Measurements from ENCODE around the gene ACAP1. TPM values are rescaled to one million over a fixed set of nuclear protein-coding genes. Genes with fewer than 3 reads are reported as not detected.

ACAP1 gene
- total RNA-seq, 6 donors from 2014 or later: 8.5 to 114 (median 22.8) TPM

DNA sequence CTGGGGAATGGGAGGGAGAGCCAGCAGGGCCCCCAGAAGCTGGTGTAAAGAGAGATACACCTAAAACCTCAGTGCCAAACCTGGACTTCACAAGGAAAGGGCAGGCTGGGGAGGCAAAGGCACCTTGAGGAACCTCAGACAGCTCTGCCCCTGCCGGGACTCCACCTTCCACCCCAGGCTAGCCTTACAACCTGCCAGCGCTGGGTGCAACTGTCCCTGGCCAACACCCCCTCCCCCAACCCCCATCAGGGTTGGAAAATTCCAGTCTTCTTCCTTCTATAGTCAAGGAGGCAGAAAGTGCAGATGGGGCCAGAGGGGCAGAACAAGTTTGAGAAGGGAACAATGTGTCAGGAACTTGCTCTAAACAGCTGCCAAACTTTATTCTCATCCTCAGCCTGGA is 44.1 kb upstream of the ACAP1 start:
- Histone ChIP-seq H3K27me3 (peaks cover 0 to 16% (median 15%) of the 10 kb centered on the region in 4 donors), H3K4me1 (peaks cover 24 to 34% (median 25%) of the 10 kb centered on the region in 4 donors), H3K4me3 (no peak overlapping the region), H3K27ac (no peak overlapping the region), H3K9me3 (no peaks in the 10 kb centered on the region), H3K36me3 (no peaks in the 10 kb centered on the region)
- no peak for TF ChIP-seq EP300 (IDR thresholded peaks at IDR 0.05)
- no peak for TF ChIP-seq POLR2A (IDR thresholded peaks at IDR 0.05)
- no peak for TF ChIP-seq POLR2AphosphoS5 (IDR thresholded peaks at IDR 0.05)
- TF ChIP-seq, protein P1, sequence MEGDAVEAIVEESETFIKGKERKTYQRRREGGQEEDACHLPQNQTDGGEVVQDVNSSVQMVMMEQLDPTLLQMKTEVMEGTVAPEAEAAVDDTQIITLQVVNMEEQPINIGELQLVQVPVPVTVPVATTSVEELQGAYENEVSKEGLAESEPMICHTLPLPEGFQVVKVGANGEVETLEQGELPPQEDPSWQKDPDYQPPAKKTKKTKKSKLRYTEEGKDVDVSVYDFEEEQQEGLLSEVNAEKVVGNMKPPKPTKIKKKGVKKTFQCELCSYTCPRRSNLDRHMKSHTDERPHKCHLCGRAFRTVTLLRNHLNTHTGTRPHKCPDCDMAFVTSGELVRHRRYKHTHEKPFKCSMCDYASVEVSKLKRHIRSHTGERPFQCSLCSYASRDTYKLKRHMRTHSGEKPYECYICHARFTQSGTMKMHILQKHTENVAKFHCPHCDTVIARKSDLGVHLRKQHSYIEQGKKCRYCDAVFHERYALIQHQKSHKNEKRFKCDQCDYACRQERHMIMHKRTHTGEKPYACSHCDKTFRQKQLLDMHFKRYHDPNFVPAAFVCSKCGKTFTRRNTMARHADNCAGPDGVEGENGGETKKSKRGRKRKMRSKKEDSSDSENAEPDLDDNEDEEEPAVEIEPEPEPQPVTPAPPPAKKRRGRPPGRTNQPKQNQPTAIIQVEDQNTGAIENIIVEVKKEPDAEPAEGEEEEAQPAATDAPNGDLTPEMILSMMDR (IDR thresholded peaks at IDR 0.05): no peak
- WGBS, 2 donors: 82% methylated on average over 2 of the region's 2 CpGs; no CpG with 5 or more reads in 1 of the 2 donors
- ATAC-seq (ENCODE audit: low FRiP score in 2 of 2) (no peak), DNase-seq (no peak)

DNA sequence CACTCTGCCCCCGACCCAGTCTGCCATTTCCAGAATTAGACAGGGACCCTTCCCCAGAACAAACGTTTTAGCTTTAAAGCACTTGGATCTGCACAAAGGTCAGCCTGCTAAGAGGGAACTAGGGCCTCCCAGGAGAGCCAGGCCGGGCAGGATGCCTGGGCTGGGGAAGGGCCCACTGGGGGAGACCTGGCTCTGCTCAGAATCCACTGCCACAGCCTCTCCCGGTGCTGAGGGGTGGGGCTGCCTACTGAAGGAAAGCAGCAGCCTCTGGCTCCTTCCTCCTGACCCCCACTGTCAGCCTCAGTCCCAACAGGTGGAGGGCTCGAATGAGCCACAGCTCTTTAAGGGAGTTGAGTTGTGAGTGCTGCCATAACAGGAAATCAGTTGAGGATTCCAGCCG is 43.6 kb upstream of the ACAP1 start:
- H3K27ac ChIP-seq: no peak overlapping the region
- 34 to 38% methylated on average over 6 of the region's 6 CpGs for WGBS, 2 donors
- DNase-seq (no peak), ATAC-seq (ENCODE audit: low FRiP score in 2 of 2) (no peak)
- H3K9me3 ChIP-seq: no peaks in the 10 kb centered on the region
- TF ChIP-seq POLR2AphosphoS5 (IDR thresholded peaks at IDR 0.05) (no peak), POLR2A (IDR thresholded peaks at IDR 0.05) (no peak), EP300 (IDR thresholded peaks at IDR 0.05) (no peak)
- TF ChIP-seq, protein P1 (IDR thresholded peaks at IDR 0.05): no peak
- peaks cover 0 to 16% (median 15%) of the 10 kb centered on the region in 4 donors for H3K27me3 ChIP-seq
- H3K4me3 ChIP-seq: no peak overlapping the region
- H3K36me3 ChIP-seq: no peaks in the 10 kb centered on the region
- peaks cover 24 to 34% (median 25%) of the 10 kb centered on the region in 4 donors for H3K4me1 ChIP-seq

DNA sequence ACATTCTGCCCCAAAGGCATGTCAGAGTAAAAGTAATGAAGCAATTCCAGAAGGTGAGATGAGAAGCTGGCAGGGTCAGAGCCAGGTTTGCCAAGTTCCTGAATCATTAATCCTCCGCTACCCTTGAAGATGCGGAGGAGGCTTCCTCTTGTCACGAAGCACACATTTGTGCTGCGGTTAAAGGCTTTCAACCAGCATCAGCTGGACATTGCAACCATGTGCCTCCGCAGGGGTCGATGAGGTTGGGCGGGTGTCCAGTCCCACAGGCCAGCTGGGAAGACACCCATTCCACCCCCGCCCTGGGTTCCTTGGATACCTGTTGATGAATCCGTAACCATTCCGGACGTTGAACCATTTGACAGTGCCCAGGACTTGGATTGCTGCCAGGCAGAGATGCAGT is 43.2 kb upstream of the ACAP1 start:
- Histone ChIP-seq H3K4me3 (no peak overlapping the region), H3K9me3 (no peaks in the 10 kb centered on the region), H3K27ac (no peak overlapping the region), H3K4me1 (peaks cover 24 to 34% (median 25%) of the 10 kb centered on the region in 4 donors), H3K27me3 (peaks cover 0 to 16% (median 15%) of the 10 kb centered on the region in 4 donors), H3K36me3 (no peaks in the 10 kb centered on the region)
- ATAC-seq (ENCODE audit: low FRiP score in 2 of 2) (no peak), DNase-seq (no peak)
- TF ChIP-seq, protein P1 (IDR thresholded peaks at IDR 0.05): no peak
- TF ChIP-seq EP300 (IDR thresholded peaks at IDR 0.05) (no peak), POLR2AphosphoS5 (IDR thresholded peaks at IDR 0.05) (no peak), POLR2A (IDR thresholded peaks at IDR 0.05) (no peak)
- 74 to 88% methylated on average over 7 to 10 of the region's 11 CpGs for WGBS, 2 donors

DNA sequence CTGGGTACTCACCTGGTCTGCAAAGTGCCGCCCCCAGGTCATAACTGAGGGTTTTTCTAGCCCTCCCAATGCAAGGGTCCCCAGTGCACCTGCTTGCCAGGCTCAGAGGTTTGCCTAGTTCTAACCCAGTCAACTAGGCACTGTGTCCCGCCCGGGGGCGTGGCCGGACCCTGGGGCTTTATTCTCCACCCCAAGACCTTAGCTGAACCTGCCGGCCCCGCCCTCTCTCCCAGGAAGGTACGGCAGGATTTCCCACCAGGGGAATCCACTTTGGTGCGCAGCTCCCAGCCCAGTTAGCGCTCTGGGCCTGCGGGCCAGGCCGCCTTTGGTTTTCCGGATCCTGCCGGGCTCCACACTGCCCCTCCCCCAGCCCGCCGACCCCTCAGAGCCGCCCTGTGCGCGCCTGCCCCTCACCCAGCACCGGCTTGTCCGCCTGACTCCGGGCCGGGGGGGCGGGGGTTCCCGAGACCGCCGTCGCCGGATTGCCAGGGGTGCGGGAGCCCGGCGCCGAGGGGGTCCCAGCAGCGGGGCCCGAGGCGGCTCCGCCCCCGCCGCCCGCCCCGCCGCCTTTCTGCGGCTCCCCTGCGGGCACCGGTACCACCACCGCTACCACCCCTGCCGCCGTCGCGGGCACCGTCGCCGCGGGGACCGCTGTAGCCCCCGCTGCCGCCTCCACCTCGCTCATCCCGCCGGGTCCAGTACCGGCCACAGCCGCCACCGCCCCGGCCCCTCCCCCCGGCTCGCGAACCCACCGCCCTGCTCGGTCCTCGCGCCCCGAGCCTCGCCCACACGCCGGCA is 42.3 kb upstream of the ACAP1 start:
- peak; percentile 69 to 88 for DNase-seq
- peaks cover 24 to 34% (median 25%) of the 10 kb centered on the region in 4 donors for H3K4me1 ChIP-seq
- H3K27me3 ChIP-seq: peaks cover 0 to 16% (median 15%) of the 10 kb centered on the region in 4 donors
- ATAC-seq (ENCODE audit: low FRiP score in 2 of 2): no peak
- H3K36me3 ChIP-seq: no peaks in the 10 kb centered on the region
- 9 to 15% methylated on average over 9 to 27 of the region's 75 CpGs for WGBS, 2 donors
- peak overlapping the region in 3 of 4 donors; percentile 36 to 46 (median 41) for H3K4me3 ChIP-seq
- TF ChIP-seq, protein P1 (IDR thresholded peaks at IDR 0.05): no peak
- TF ChIP-seq POLR2AphosphoS5 (IDR thresholded peaks at IDR 0.05) (no peak), POLR2A (IDR thresholded peaks at IDR 0.05) (no peak), EP300 (IDR thresholded peaks at IDR 0.05) (no peak)
- no peaks in the 10 kb centered on the region for H3K9me3 ChIP-seq
- H3K27ac ChIP-seq: no peak overlapping the region

Data from upper lobe of left lung (tissue), 6 donors.